ENCODE measurements around the gene WBP1L. TPM values are rescaled to one million over a fixed set of nuclear protein-coding genes. Genes with fewer than 3 reads are reported as not detected.

WBP1L gene
- total and polyA plus RNA-seq, 2 experiments from 2014 or later, result 7.0 to 55.7 TPM

GRCh38 chr10:102835007-102835482 is 91.3 kb downstream of the WBP1L start:
- Histone ChIP-seq H3K9me2 (ENCODE audit: insufficient read depth) (no peaks in the 10 kb centered on the region), H3K27me3 (ENCODE audit: insufficient read depth) (no peaks in the 10 kb centered on the region), H4K20me1 (replicated peaks; ENCODE audit: insufficient read depth) (no peaks in the 10 kb centered on the region), H3K4me1 (ENCODE audit: insufficient read depth) (no peaks in the 10 kb centered on the region), H3K79me2 (replicated peaks; ENCODE audit: insufficient read depth) (no peaks in the 10 kb centered on the region), H3K4me3 (no peak overlapping the region), H3K4me2 (no peak overlapping the region), H2AFZ (peak overlapping the region; percentile 91), H3K36me3 (ENCODE audit: insufficient read depth) (no peaks in the 10 kb centered on the region), H3K27ac (ENCODE audit: low read depth) (no peak overlapping the region), H3F3A (replicated peaks; ENCODE audit: low read depth) (no peaks in the 10 kb centered on the region)
- ATAC-seq, result peak; percentile 100
- peak; percentile 88 to 97 for TF ChIP-seq CTCF (conservative IDR thresholded peaks at IDR 0.05; ENCODE audit: low read depth in 2 of 2)
- no peak for TF ChIP-seq REST (IDR thresholded peaks at IDR 0.05; ENCODE audit: unreplicated experiment)
- TF ChIP-seq ZNF331 (CRISPR knock-in tag; IDR thresholded peaks at IDR 0.05; ENCODE audit: low read depth), result no peak
- Mint-ChIP-seq H3K4me3 (no peak overlapping the region), H3K9me3 (peaks cover 17% of the 10 kb centered on the region), H3K27ac (no peak overlapping the region), H3K36me3 (ENCODE audit: low read depth) (no peaks in the 10 kb centered on the region), H3K27me3 (ENCODE audit: insufficient read depth, low read depth, poor library complexity) (peaks cover 14% of the 10 kb centered on the region), H3K4me1 (no peaks in the 10 kb centered on the region; the same call in 1 of the 3 replicates)
- DNase-seq (ENCODE audit: low spot score), result peak; percentile 96

GRCh38 chr10:102837230-102837721 is 93.5 kb downstream of the WBP1L start, which contains the start of gene CYP17A1:
Gene CYP17A1, minus strand, starts transcription at chr10:102837413. Its CDS starts 52 bp downstream, at chr10:102837361.
- Histone ChIP-seq H3F3A (replicated peaks; ENCODE audit: low read depth) (no peaks in the 10 kb centered on the region), H2AFZ (no peak within 1 kb of the TSS), H3K27ac (ENCODE audit: low read depth) (no peak within 1 kb of the TSS), H3K27me3 (ENCODE audit: insufficient read depth) (no peaks in the 10 kb centered on the region), H3K4me2 (no peak within 1 kb of the TSS), H3K4me1 (ENCODE audit: insufficient read depth) (no peaks in the 10 kb centered on the region), H3K9me2 (ENCODE audit: insufficient read depth) (no peaks in the 10 kb centered on the region), H4K20me1 (replicated peaks; ENCODE audit: insufficient read depth) (no peaks in the 10 kb centered on the region), H3K36me3 (ENCODE audit: insufficient read depth) (no peaks in the 10 kb centered on the region), H3K79me2 (replicated peaks; ENCODE audit: insufficient read depth) (no peaks in the 10 kb centered on the region), H3K4me3 (no peak within 1 kb of the TSS)
- Mint-ChIP-seq H3K9me3 (peaks cover 17% of the 10 kb centered on the region), H3K36me3 (ENCODE audit: low read depth) (no peaks in the 10 kb centered on the region), H3K4me1 (no peaks in the 10 kb centered on the region; the same call in 1 of the 3 replicates), H3K27me3 (ENCODE audit: insufficient read depth, low read depth, poor library complexity) (peaks cover 10% of the 10 kb centered on the region), H3K27ac (no peak within 1 kb of the TSS), H3K4me3 (no peak within 1 kb of the TSS)
- DNase-seq (ENCODE audit: low spot score) (no peak), ATAC-seq (no peak)
- TF ChIP-seq POLR2AphosphoS5 (IDR thresholded peaks at IDR 0.05; ENCODE audit: low read depth) (no peak), ZNF331 (CRISPR knock-in tag; IDR thresholded peaks at IDR 0.05; ENCODE audit: low read depth) (no peak), JUNB (IDR thresholded peaks at IDR 0.05; ENCODE audit: unreplicated experiment) (no peak), REST (IDR thresholded peaks at IDR 0.05; ENCODE audit: unreplicated experiment) (no peak)
